Activated naive CD8-positive, alpha-beta T cell treated with anti-CD3 and anti-CD28 coated beads, Interleukin-2, amount 50 U/mL, for 24 hours (primary cell): Measurements from ENCODE around the gene ZMIZ1.

Source experiments
- ATAC-seq: fragments of 150-1000 bp; cut with Tn5 transposase; one replicate; pipeline ENCODE4 v1.10.0; 2021
- DNase-seq: peaks from one replicate; pipeline ENCODE4 v3.0.0; 2021
- H3K27ac Mint-ChIP-seq: one replicate; pipeline ENCODE4 v1.8.0; 2021; ENCODE audit warnings: mild to moderate bottlenecking, mixed read lengths
- H3K27me3 Mint-ChIP-seq: one replicate; pipeline ENCODE4 v1.8.0; 2021; ENCODE audit warnings: mixed read lengths
- H3K36me3 Mint-ChIP-seq: one replicate; pipeline ENCODE4 v1.8.0; 2021; ENCODE audit warnings: low read depth, mixed read lengths
- H3K4me1 Mint-ChIP-seq: one replicate; pipeline ENCODE4 v1.8.0; 2021; ENCODE audit warnings: mixed read lengths
- H3K4me3 Mint-ChIP-seq: one replicate; pipeline ENCODE4 v1.8.0; 2021; ENCODE audit warnings: mild to moderate bottlenecking, moderate library complexity, mixed read lengths
- H3K9me3 Mint-ChIP-seq: one replicate; pipeline ENCODE4 v1.8.0; 2021; ENCODE audit warnings: mixed read lengths

Gene ZMIZ1

GRCh38 chr10:79253704-79254103 lies 184.9 kb downstream of the ZMIZ1 start:
- Mint-ChIP-seq H3K4me3 (no peak overlapping the region), H3K9me3 (no peaks in the 10 kb centered on the region), H3K4me1 (peaks cover 35% of the 10 kb centered on the region), H3K27me3 (no peaks in the 10 kb centered on the region), H3K36me3 (no peaks in the 10 kb centered on the region), H3K27ac (no peak overlapping the region)
- no peak for DNase-seq
- ATAC-seq: no peak

GRCh38 chr10:79254333-79255006 lies 185.7 kb downstream of the ZMIZ1 start:
- no peaks in the 10 kb centered on the region for H3K27me3 Mint-ChIP-seq
- no peaks in the 10 kb centered on the region for H3K9me3 Mint-ChIP-seq
- H3K4me1 Mint-ChIP-seq: peaks cover 27% of the 10 kb centered on the region
- ATAC-seq: no peak
- H3K4me3 Mint-ChIP-seq: no peak overlapping the region
- no peak for DNase-seq
- H3K36me3 Mint-ChIP-seq: no peaks in the 10 kb centered on the region
- no peak overlapping the region for H3K27ac Mint-ChIP-seq

- no peaks in the 10 kb centered on the region for H3K27me3 Mint-ChIP-seq
- no peaks in the 10 kb centered on the region for H3K9me3 Mint-ChIP-seq
- peaks cover 23% of the 10 kb centered on the region for H3K4me1 Mint-ChIP-seq
- DNase-seq (no peak), ATAC-seq (peak; percentile 44)
- H3K27ac Mint-ChIP-seq: peak overlapping the region; percentile 5
- no peak overlapping the region for H3K4me3 Mint-ChIP-seq
- H3K36me3 Mint-ChIP-seq: no peaks in the 10 kb centered on the region
Measured at GRCh38 chr10:79255007-79255507, 186.3 kb downstream of the ZMIZ1 start.

- ATAC-seq: no peak
- Mint-ChIP-seq H3K27ac (no peak overlapping the region), H3K27me3 (no peaks in the 10 kb centered on the region), H3K36me3 (no peaks in the 10 kb centered on the region), H3K4me3 (no peak overlapping the region), H3K4me1 (peaks cover 13% of the 10 kb centered on the region), H3K9me3 (no peaks in the 10 kb centered on the region)
- DNase-seq: no peak
Measured at GRCh38 chr10:79256264-79256806, 187.6 kb downstream of the ZMIZ1 start.

GRCh38 chr10:79258894-79259293 lies 190.1 kb downstream of the ZMIZ1 start:
- H3K9me3 Mint-ChIP-seq: no peaks in the 10 kb centered on the region
- H3K27ac Mint-ChIP-seq: no peak overlapping the region
- no peaks in the 10 kb centered on the region for H3K36me3 Mint-ChIP-seq
- no peak overlapping the region for H3K4me3 Mint-ChIP-seq
- peaks cover 8% of the 10 kb centered on the region for H3K4me1 Mint-ChIP-seq
- no peaks in the 10 kb centered on the region for H3K27me3 Mint-ChIP-seq
- DNase-seq (no peak), ATAC-seq (no peak)

GRCh38 chr10:79259834-79260233 lies 191.1 kb downstream of the ZMIZ1 start:
- ATAC-seq: no peak
- H3K27me3 Mint-ChIP-seq: no peaks in the 10 kb centered on the region

GRCh38 chr10:79260811-79261740 lies 192.3 kb downstream of the ZMIZ1 start:
- H3K4me1 Mint-ChIP-seq: peaks cover 16% of the 10 kb centered on the region
- H3K9me3 Mint-ChIP-seq: no peaks in the 10 kb centered on the region
- H3K4me3 Mint-ChIP-seq: no peak overlapping the region
- ATAC-seq: no peak
- peaks cover 3% of the 10 kb centered on the region for H3K36me3 Mint-ChIP-seq
- H3K27ac Mint-ChIP-seq: no peak overlapping the region
- no peaks in the 10 kb centered on the region for H3K27me3 Mint-ChIP-seq
- DNase-seq: no peak

More at GRCh38 chr10:79259834-79260233, 191.1 kb downstream of the ZMIZ1 start:
- peaks cover 12% of the 10 kb centered on the region for H3K4me1 Mint-ChIP-seq
- H3K4me3 Mint-ChIP-seq: no peak overlapping the region
- H3K36me3 Mint-ChIP-seq: peaks cover 3% of the 10 kb centered on the region
- peak overlapping the region; percentile 34 for H3K27ac Mint-ChIP-seq
- no peak for DNase-seq
- no peaks in the 10 kb centered on the region for H3K9me3 Mint-ChIP-seq

- H3K36me3 Mint-ChIP-seq: peaks cover 5% of the 10 kb centered on the region
- peaks cover 25% of the 10 kb centered on the region for H3K4me1 Mint-ChIP-seq
- no peaks in the 10 kb centered on the region for H3K9me3 Mint-ChIP-seq
- no peak for ATAC-seq
- no peak overlapping the region for H3K4me3 Mint-ChIP-seq
- no peak overlapping the region for H3K27ac Mint-ChIP-seq
- DNase-seq: no peak
- H3K27me3 Mint-ChIP-seq: no peaks in the 10 kb centered on the region
Measured at GRCh38 chr10:79262131-79262530, 193.4 kb downstream of the ZMIZ1 start.

GRCh38 chr10:79262959-79263746 lies 194.4 kb downstream of the ZMIZ1 start:
- Mint-ChIP-seq H3K36me3 (peaks cover 5% of the 10 kb centered on the region), H3K27ac (peak overlapping the region; percentile 0), H3K4me3 (no peak overlapping the region), H3K9me3 (no peaks in the 10 kb centered on the region), H3K27me3 (no peaks in the 10 kb centered on the region), H3K4me1 (peaks cover 29% of the 10 kb centered on the region)
- DNase-seq (no peak), ATAC-seq (no peak)

- Mint-ChIP-seq H3K9me3 (no peaks in the 10 kb centered on the region), H3K4me1 (peaks cover 29% of the 10 kb centered on the region), H3K36me3 (peaks cover 5% of the 10 kb centered on the region), H3K27ac (no peak overlapping the region), H3K27me3 (no peaks in the 10 kb centered on the region), H3K4me3 (no peak overlapping the region)
- no peak for ATAC-seq
- no peak for DNase-seq
Measured at GRCh38 chr10:79263939-79264338, 195.2 kb downstream of the ZMIZ1 start.

GRCh38 chr10:79264942-79265341 lies 196.2 kb downstream of the ZMIZ1 start:
- no peak overlapping the region for H3K4me3 Mint-ChIP-seq
- no peak for ATAC-seq
- no peak for DNase-seq
- peaks cover 5% of the 10 kb centered on the region for H3K36me3 Mint-ChIP-seq
- no peak overlapping the region for H3K27ac Mint-ChIP-seq
- H3K4me1 Mint-ChIP-seq: peaks cover 29% of the 10 kb centered on the region
- H3K27me3 Mint-ChIP-seq: no peaks in the 10 kb centered on the region
- no peaks in the 10 kb centered on the region for H3K9me3 Mint-ChIP-seq

GRCh38 chr10:79266084-79266483 lies 197.3 kb downstream of the ZMIZ1 start:
- Mint-ChIP-seq H3K27me3 (no peaks in the 10 kb centered on the region), H3K27ac (peak overlapping the region; percentile 62), H3K4me3 (no peak overlapping the region), H3K4me1 (peaks cover 25% of the 10 kb centered on the region), H3K36me3 (peaks cover 5% of the 10 kb centered on the region), H3K9me3 (no peaks in the 10 kb centered on the region)
- DNase-seq (peak; percentile 41), ATAC-seq (peak; percentile 38)

GRCh38 chr10:79266543-79267312 lies 198.0 kb downstream of the ZMIZ1 start:
- no peak for DNase-seq
- Mint-ChIP-seq H3K36me3 (peaks cover 5% of the 10 kb centered on the region), H3K27ac (peak overlapping the region; percentile 69), H3K27me3 (no peaks in the 10 kb centered on the region), H3K4me1 (peaks cover 25% of the 10 kb centered on the region), H3K4me3 (no peak overlapping the region), H3K9me3 (no peaks in the 10 kb centered on the region)
- ATAC-seq: peak; percentile 47
